Stimulated activated CD4-positive, alpha-beta T cell treated with anti-CD3 and anti-CD28 coated beads, Interleukin-15, amount 100 ng/mL, for 24 hours (primary cell): ENCODE data around the gene OLFML2A.
"Not testable (repeated sequence)": the region's sequence is repeated elsewhere in the genome, so short reads cannot be mapped to it uniquely, and the experiment has no call there.

Source experiments
- DNase-seq: peaks from one replicate; pipeline ENCODE4 v3.0.0-alpha.2; 2020

The OLFML2A gene

DNA sequence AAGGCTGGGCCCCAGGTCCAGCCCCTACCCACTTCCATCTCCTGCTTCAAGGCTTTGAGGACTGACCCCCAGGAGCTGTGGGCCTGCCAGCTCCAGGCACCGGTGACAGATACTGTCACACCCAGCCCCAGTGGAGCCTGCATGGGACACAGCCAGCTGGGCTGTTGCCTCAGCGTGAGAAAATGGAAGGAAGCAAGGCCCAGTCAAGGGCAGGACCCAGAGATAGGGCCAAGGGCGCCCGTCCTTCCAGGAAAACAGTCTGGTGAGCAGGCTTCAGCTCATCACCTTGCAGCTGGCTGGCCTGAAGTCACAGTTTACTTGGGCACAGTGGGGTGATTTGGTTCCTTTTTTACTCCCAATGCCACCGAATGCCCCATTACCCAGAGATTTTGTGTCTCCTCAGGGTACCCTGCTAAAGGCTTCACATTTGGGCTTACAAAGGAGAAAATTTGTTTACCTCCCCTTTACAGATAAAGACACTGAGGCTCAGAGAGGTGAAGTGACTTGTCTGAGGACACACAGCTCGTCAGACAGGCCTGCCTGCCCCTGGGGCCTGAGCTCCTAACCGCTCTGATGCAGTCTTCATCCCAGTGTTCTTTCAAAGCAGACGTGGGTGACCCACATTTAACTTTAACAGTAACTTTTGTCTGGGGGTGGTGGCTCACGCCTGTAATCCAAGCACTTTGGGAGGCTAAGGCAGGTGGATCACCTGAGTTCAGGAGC, 54.9 kb downstream of the OLFML2A start:
- no peak for DNase-seq

DNA sequence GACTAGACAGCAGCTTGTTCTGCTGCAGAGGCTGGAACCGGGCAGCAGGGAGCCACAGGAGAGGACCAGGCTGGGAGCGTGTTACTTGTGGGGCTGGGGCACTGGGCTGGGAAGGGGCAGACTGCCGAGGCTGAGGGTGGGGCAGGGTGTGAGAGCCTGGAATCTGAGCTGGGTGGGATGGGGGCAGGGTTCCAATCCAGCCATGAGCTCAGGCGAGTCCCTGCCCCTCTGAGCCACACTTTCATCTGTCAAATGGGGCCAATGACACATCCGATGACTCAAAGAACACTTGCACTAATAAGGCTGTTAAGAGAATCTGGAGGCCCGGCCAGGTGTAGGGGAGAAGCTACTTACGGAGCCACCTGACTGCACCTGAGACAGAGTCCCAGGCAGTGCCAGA, 57.7 kb downstream of the OLFML2A start:
- no peak for DNase-seq

DNA sequence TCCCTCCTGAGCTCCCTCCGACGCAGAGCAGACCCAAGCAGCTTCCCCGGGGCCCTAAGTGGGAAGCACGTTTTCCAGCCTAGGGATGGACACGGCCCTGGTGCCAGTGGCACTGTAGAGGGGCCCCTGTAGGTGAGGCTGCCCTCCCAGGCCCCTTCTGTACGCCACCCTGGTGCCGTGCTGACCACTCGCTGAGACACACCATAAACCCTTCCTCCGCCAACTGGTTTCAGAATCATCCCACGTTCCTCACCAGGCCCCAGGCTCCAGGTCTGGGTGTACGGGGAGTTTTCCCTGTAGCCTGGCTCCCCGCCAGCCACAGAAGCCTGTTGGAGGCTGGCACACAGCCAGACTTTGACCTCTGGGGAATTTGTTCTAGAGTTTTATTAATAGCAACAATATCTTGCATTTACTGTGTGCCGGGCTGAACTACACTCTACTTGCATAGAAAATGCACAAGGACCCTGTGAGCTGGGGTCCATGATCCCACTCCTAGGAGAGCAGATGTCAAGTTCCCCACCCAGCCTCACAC, 58.2 kb downstream of the OLFML2A start:
- DNase-seq, result no peak

DNA sequence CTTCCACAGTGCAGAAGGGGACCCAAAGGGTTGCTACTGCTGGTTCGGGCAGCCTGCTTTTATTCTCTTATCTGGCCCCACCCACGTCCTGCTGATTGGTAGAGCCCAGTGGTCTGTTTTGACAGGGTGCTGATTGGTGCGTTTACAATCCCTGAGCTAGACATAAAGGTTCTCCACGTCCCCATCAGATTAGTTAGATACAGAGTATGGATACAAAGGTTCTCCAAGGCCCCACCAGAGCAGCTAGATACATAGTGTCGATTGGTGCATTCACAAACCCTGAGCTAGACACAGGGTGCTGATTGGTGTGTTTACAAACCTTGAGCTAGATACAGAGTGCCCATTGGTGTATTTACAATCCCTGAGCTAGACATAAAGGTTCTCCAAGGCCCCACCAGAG, 61.2 kb downstream of the OLFML2A start:
- DNase-seq, result not testable (repeated sequence)

DNA sequence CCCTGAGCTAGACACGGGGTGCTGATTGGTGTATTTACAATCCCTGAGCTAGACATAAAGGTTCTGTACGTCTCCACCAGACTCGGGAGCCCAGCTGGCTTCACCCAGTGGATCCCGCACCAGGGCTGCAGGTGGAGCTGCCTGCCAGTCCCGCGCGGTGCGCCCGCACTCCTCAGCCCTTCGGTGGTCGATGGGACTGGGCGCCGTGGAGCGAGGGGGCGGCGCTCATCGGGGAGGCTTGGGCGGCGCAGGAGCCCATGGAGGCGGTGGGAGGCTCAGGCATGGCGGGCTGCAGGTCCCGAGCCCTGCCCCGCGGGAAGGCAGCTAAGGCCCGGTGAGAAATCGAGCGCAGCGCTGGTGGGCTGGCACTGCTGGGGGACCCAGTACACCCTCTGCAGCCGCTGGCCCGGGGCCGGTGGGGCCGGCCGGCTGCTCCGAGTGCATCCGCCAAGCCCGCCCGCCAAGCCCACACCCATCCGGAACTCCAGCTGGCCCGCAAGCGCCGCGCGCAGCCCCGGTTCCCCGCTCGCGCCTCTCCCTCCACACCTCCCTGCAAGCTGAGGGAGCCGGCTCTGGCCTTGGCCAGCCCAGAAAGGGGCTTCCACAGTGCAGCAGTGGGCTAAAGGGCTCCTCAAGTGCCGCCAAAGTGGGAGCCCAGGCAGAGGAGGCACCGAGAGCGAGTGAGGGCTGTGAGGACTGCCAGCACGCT, 61.8 kb downstream of the OLFML2A start:
- DNase-seq, result not testable (repeated sequence)

DNA sequence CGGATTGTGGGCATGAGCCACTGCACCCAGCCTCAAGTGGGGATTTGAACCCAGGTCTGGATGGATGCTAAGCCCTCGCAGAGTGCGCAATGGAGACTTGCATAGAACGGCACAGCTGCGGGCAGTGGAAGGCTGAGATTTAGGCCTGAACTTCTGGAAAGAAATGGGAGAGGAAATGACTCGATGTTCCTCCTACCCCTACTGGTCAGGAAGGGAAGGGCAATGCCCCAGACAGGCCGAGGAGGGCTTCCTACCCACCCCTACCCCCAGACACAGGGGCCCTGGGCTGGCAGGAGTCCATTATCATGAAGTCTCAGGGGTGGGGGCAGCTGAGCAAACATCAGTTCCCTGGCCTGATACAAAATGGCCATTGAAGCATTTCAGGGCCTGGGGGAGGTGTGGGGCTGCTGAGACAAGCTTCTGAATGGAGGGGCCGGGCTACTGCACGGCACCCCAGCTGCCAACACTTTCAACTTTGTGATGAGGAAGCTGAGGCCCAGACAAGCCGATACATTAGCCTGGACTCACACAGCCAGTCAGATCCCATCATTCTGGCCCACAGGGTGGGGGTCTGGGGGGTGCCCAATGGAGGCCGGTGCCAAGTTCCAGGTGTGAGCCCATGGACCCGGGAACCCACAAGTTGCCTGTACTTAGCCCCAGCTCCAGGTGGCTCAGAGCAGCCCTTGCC, 62.8 kb downstream of the OLFML2A start:
- DNase-seq, result no peak

DNA sequence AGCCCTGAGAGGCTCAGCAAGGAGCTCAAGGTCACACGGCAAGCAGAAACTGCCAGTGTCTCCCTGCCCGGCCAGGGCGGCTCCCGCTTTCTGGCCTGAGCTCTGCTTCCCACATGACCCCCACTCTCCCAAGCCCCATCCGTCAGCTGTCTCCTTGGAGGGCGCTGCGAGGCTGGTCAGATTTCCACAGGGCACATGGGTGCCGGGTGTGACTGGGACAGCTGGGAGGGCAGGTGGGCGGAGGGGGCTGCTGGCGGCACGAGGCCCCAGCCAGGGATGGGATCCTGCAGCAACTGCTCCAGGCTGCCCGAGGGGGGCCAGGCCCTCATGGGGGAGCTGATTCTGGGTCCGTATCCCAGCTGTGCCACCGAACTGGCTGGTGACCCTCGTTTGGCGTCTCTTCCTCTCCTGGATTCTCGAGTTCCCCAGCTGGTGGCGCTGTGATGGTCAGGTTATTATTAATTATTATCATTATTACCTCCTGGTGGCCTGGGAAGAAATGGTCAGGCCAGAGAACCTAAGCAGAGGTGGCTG, 63.4 kb downstream of the OLFML2A start:
- DNase-seq, result no peak

DNA sequence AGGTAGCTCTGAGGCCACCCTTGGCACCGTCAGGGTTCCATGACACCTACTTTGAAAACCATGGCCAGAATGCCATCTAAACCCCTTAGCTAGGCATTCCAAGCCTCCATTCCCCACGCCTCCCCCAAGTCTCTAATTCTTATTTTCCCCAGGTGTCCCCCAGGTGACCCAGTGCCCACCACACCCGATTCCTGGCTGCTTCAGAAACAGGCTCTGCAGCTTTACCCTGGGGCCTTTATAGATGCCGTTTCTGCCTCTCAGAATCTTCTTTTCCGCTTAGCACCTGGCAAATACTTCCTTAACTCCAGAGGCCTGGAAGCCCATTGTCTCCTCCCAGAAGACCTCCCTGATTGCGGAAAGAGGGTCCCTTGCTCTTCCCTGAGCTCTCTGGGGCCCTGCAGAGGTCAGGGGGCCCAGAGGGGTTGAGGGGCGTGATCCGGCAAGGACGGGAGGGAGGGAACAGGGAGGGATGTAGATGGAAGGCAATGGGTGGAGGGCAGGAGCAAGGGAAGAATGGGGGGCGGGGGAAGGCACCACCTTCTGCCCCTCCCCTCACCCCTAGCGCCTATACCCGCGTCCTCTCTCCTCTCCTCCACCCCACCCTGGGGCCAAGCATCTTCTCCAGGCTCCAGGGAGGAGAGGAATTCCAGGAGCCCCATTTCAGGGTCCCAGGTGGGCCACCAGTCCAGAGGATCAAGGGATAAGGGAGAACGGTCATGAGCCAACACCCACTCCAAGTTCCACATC, 64.3 kb downstream of the OLFML2A start:
- DNase-seq, result no peak

DNA sequence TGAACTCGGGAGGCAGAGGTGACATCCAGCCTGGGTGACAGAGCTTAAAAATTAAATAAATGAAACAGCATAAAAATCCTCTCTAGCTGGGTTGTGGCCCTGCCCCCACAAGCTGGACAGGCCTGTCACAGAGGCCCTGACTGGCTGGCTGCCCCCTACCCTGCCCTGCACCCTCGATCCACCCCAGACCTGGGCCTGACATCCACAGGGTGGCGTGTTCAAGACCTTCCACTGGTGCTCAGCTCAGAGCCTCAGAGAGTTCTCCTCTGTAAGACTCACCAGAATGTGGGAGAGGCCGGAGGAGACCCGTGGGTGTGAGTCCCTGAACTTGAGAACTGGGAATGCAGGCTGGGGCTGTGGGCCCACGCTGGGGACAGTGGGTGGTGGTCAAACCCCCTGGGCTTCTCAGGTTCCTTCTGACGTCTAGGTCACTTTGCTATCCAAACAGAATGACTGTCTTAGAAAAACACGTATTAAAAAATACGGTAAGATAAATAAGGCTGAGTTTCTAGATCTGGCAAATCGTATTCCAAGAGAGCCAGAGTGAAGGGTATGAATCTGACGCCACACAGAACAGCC, 66.6 kb downstream of the OLFML2A start:
- no peak for DNase-seq

DNA sequence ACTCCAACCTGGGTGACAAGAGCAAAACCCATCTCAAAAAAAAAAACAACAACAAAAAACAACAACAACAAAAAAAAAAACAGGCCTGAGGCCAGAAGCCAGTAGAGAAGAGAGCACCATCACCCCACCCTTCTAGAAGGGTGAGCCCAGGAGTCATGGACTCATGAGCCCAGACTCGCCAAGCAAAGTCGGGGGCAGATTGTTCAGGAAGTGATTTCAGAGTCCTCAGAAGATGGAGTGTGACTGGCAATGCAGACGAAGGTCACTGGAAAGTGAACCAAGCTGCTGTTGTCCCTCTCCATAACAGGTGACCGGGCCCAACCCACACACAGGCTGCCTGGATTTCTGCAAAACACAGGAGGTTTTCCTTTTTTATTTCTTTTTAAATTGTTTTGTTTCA, 67.4 kb downstream of the OLFML2A start:
- no peak for DNase-seq

DNA sequence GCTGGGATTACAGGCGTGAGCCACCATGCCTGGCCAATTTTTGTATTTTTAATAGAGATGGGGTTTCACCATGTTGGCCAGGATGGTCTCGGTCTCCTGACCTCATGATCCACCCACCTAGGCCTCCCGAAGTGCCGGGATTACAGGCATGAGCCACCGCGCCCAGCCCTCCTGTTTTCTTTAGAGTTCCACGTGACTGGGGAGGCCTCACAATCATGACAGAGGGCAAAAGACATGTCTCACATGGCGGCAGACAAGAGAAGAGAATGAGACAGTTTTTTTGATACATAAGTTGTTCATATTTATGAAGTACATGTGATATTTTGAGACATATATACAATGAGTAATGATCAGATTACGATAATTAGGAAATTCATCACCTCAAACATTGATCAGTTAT, 69.5 kb downstream of the OLFML2A start:
- not testable (repeated sequence) for DNase-seq

DNA sequence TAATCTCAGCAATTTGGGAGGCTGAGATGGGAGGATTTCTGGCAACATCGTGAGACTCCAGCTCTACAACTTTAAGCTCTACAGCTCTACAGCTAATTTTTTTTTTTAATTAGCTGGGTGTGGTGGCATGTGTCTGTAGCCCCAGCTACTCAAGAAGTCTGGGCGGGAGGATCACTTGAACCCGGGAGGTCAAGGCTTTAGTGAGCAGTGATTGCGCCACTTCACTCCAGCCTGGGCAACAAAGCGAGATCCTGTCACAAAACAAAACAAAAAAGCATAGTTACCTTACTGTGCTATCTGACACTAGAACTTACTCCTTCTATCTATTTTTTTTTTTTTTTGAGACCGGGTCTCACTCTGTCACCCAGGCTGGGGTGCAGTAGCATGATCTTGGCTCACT, 70.0 kb downstream of the OLFML2A start:
- no peak for DNase-seq

DNA sequence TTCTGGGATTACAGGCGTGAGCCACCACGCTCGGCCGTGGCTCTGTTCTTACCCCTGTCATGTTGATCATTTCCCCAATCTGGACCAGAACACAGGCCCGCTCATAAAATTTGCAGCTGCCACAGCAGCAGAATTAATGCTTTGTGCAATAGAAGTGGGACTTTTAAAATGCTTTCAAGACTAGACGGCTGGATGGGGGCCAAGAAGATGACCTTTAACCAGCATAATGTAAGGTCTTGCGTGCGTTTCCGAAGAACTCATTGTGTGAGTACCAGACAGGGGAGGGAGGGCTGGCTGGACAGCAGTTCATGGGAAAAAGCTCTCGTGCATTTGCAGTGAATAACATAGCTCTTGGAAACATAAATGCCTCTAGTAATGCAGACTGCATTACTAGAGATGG, 72.9 kb downstream of the OLFML2A start:
- no peak for DNase-seq

DNA sequence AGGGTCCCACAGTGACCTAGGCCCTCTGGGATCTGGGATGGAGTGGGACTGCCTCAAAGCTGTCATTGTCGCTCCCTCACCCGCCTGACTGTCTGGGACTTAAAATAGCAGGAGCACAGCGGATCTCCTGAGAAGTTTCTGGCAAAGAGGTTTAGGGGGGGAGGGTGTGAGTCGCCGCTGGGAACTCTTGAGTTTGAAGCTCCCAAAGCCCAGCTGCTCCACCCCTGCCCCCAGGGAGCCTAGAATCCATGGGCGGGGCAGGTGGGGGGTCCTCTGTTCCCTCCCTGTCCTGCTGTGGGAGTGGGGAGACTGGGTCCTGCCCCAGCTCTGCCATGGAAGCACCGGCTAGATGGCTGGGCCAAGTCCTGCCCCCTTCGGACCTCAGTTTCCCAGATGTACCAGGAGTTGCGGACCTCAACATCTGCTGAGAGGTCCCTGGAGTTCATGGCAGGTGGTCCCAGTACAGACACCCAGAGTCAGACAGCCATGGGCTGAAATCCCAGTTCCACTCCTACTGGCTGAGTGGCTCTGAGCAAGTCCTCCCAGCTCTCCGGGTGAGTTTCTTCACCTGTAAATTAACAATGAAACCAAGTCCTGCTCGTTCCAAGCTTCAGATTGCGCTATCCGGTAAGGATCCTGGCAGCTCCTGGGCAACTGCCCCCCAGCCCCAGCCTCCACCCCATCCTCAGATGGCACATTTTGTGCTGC, 75.3 kb downstream of the OLFML2A start:
- DNase-seq, result no peak

DNA sequence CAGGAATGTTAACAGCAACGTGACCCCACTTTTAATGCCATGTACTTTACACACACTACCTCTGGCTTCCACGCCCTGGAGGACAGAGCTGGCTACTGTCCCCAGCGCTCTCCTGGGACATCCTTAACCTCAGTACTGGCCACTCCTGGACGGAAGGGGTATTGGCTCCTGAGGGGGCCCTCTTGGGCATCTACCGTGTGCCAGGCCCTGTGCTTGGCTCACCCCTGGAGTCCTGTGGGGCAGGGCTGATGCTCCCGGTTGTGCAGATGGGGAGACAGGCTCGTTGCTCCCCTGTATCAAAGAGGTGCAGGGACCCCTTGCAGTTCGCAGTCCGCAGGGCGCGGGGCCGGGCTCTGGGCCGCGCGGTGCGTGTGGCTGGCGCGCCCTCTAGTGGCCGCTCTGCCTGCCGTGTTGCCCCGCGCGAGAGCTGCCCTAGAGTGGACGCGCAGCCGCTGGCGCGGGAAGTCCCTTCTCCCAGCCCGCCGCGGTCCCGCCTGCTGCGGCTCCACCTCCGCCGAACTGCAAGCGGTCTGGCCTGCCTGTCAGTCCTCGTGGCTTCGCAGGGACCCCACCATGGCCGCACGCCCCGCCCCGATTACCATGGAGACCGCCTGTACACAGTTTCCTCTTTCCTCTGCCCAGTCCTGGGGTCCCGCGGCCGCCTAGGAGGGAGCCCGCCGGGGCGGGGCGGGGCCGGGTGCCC, 76.0 kb downstream of the OLFML2A start, which contains the start of gene WDR38:
WDR38 (plus strand) TSS at position 632 of the 703 bp plus-strand sequence. CDS start 72 bp downstream, outside the sequence.
- peak; percentile 81 for DNase-seq

DNA sequence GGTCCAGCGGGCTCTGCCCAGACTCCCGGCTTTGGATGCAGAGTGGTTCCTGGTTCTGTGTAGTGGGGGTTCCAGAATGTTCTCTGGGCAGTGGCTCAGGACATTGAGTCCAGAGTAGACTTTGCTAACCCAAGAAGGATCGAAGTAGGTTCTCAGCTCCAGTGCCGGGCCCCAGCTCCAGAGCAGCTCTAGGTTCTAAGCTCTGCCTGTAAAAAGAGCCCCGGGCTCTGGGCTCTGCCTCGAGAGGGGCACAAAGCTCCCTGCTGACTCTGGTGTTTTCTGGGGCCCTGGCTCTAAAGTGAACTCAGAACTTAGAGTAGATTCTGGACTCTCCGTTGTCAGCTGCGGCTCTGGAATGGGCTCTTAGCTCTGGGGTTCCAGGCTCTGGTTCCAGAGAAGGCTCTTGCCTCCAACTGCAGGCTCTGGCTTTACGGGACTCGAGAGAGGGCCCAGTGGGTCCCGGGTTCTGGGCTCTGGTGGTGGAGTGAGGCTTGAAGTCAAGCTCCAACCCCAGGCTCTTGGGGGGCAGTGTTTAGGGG, 76.7 kb downstream of the OLFML2A start:
- no peak for DNase-seq

DNA sequence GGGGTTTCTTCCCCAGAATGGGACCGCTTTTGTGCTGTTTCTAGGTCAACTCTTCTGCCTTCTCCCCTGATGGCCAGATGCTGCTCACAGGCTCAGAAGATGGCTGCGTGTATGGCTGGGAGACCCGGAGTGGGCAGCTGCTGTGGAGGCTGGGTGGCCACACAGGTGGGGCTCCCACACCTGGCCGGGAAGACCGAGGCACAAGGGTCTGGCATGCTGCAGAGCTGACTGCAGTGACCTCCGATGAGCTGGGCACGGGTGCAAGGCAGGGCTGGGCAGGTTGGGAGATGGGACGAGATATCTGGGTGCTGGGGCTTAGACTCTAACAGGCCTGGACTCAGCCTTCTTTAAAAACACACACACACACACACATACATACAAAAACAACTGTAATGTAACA, 77.2 kb downstream of the OLFML2A start:
- DNase-seq, result no peak

DNA sequence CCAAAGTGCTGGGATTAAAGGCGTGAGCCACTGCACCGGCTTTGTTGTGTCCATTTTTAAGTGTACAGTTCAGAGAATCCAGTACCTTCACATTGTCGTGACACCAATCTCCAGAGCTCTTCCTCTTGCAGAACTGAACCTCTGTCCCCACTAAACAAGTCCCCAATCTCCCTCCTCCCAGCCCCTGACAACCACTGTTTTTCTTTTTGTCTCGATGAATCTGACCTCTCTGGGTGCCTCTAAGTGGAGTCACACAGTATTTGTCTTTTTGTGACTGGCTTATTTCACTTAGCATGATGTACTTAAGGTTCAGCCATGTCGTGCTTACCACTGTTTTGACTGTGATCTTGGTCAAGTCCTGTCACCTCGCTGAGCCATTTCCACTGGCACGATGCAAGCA, 77.9 kb downstream of the OLFML2A start:
- no peak for DNase-seq

DNA sequence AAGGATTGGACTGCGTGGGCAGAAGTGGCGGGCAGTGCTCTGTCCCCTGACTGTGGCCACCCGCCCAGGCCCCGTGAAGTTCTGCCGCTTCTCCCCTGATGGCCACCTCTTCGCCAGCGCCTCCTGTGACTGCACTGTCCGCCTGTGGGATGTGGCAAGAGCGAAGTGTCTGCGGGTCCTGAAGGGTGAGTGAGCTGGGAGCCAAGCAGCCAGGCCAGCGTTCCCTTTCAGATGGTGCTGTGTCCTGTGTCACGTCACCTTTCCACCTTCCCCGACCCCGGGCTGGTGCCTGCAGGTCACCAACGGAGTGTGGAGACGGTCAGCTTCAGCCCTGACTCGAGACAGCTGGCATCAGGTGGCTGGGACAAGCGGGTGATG, 78.6 kb downstream of the OLFML2A start:
- no peak for DNase-seq

DNA sequence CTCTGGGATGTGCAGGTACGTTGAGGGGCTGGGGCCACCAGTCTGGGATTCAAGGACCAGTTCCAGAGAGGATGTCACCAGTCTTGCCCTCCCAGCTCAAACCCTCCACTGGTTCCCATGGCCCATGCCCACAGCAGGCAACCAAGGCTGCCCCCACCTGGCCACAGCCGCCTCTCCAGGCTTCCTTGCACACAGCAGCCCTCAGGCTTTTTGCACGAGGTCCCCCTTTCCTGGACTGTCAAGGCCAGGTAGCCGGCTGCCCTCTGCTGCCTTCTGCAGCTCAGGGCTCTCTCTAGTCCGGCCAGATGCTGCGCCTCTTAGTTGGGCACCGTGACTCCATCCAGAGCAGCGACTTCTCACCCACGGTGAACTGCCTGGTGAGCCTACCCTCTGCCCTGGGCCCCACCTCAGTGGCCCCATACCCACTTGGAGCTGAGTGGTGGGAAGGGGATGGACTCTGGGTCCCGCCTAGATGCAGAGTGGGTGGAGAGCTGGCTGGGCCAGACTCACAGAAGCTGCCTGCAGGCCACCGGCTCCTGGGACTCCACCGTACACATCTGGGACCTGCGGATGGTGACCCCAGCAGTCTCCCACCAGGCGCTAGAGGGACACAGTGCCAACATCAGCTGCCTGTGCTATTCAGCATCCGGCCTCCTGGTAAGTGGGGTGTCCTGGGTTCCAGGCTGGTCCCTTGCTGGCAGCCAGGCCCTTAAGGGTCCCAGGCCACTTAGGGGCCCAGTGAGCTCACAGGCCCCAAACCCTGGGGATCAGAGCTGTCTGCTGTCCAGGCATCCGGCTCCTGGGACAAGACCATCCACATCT, 79.2 kb downstream of the OLFML2A start:
- peak; percentile 65 for DNase-seq
